Caki2 (cell line): ENCODE data around the gene ZNF500. TPM values are rescaled to one million over a fixed set of nuclear protein-coding genes. Genes with fewer than 3 reads are reported as not detected.
"Not testable (repeated sequence)": the region's sequence is repeated elsewhere in the genome, so short reads cannot be mapped to it uniquely, and the experiment has no call there.

ENCODE experiments used
- DNase-seq: peaks from one replicate; pipeline ENCODE4 v3.0.0-alpha.2; 2015; ENCODE audit warnings: low read depth
- in situ Hi-C: cut with HindIII; loops from 2 replicates; pipeline ENCODE4 v1.10.0; 2016; ENCODE audit warnings: low sequenced_read_pairs, low pct_unique_long_range_greater_than_20kb, mixed read lengths
- total RNA-seq: library from RNA; depleted of rRNA; stranded (reverse); fragments of >200 nt; shearing (Covaris generic); gene quantifications from 2 replicates; pipeline ENCODE4 v1.2.3, GENCODE V29; 2014; ENCODE audit warnings: low replicate concordance

The ZNF500 gene
- total RNA-seq, 1 experiment from 2014 or later, result 31.7 TPM

- DNase-seq, result no peak
- in situ Hi-C loops, result no loop called here
Measured at GRCh38 chr16:4798456-4798855, 31.5 kb upstream of the ZNF500 start.

- no peak for DNase-seq
- in situ Hi-C loops, result no loop called here
Measured at GRCh38 chr16:4797805-4798252, 30.9 kb upstream of the ZNF500 start.

DNA sequence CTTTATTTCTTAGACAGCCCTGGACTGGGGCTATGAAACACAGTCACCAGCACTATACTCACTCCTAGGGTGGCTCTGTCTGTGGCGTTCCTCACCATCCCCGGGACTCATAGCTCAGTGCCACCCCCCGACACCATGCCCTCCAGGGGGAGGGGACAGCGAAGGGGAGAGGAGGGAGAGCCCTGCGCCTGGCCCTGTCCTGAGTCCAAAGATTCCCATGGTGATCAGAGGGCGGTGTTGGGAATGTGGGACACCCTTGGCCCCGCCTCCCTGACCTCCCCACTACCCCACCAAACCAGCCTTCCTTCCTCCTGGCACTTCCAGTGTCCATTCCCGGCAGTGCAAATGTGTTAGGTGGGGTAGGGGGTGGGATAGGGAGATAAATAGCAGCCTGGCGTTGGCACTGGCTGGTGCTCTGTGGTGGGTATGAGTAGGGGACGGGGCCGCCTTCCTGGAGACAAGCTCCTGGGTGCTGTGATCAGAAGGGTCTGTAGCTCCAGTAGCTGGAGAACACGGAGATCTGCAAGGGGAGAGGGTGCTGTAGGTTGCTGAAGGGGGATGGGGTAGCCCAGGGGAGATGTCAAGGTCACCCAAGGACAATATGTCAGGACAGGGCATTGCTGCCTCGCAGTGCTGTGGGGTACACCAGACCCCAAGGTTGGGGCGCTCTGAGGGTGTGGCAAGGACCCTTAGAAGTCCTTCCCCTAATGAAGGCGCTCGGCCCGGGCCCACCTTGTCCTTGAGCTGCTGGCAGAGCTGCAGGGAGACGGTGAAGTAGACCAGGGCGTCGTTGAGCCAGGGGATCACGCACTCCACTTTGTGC, 30.2 kb upstream of the ZNF500 start:
- in situ Hi-C loops, result no loop called here
- no peak for DNase-seq

- in situ Hi-C loops, result no loop called here
- DNase-seq, result no peak
Measured at GRCh38 chr16:4795828-4796572, 29.0 kb upstream of the ZNF500 start.

DNA sequence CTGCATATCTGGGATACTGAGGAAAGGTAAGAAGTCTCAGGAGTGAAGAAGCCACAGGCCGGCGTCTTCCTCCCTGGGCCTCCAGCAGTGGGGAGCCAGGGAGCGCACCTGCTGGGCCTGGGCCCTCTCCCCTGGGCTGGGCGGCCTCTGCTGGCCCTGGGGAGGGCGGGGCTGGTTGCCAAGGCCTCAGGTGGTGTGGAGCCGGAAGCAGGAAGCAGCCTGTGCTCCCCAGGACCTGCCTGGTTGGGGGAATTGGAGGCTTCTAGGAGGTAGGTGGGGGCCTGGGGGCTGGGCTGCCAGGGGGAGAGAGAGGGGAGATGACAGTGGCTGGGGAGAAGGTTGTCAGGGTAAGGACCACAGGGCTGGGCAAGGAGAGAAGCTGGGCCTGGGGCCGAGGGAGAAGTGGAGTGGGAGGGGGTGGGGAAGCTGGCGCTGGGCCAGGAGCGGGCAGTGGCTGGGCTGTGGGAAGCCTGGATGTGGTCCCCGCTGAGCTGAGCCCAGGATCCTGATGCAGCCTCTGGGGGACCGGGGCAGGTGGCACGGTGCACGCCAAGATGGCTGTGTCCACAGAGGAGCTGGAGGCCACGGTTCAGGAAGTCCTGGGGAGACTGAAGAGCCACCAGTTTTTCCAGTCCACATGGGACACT, 28.3 kb upstream of the ZNF500 start, which contains the start of gene SMIM22:
Gene SMIM22 (plus strand): TSS at position 189 of the 647 bp plus-strand sequence. CDS start 366 bp downstream, at position 555.
- in situ Hi-C loops, result no loop called here
- no peak for DNase-seq

DNA sequence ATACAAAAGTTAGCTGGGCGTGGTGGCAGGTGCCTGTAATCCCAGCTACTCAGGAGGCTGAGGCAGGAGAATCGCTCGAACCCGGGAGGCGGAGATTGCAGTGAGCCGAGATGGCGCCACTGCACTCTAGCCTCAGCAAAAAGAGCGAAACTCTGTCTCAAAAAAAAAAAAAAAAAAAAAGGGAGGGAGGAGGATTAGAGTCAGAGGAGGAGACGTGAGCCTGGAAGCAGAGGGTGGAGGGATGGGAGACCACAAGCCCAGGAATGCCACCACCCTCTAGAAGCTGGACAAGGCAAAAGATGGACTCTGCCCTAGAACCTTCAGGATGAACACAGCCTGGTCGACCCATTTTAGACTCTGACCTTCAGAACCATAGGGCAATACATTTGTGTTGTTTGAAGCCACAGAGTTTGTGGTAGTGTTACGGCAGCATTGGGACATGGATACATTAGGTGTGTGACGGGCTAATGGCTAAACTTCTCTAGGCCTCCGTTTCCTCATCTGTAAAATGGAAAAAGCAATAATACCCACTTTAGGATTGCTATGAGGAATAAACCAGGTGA, 26.1 kb upstream of the ZNF500 start:
- in situ Hi-C loops, result no loop called here
- no peak for DNase-seq

DNA sequence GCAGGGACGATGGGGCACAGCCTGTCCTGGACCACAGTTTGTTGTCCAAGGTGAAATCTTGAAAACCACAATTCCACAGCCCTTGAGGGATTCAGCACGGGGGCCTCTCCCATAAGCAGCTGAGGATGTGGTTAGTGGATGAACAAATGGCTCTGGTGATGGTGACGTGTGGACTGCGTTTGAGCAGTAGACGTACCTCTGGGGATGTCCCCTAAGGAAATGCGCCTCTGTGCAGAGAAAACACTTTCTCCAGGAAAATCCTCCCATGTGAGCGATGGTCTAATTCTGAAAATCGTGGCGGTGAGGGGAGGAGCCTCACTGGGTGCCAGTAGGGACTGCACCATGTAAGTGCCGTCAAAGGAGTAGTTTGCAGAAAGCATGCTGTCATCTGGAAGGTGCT, 23.9 kb upstream of the ZNF500 start:
- no peak for DNase-seq
- in situ Hi-C loops, result no loop called here

DNA sequence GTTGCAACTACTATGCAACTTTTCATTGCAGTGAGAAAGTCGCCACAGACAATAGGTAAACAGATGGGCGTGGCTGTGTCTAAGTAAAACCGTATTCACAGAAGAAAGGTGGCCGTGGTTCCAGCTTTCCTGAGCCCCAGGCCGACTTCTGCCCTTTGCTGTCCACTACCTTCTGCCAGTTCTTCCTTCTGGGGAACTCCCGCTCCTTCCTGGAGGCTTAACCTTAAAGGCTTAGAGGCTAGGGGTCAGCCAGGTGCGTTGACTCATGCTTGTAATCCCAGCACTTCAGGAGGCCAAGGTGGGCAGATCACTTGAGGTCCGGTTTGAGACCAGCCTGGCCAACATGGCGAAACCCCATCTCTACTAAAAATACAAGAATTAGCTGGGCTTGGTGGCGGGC, 23.3 kb upstream of the ZNF500 start:
- no peak for DNase-seq
- in situ Hi-C loops, result no loop called here

- DNase-seq, result no peak
- in situ Hi-C loops, result no loop called here
Measured at GRCh38 chr16:4788910-4789309, 21.9 kb upstream of the ZNF500 start.

DNA sequence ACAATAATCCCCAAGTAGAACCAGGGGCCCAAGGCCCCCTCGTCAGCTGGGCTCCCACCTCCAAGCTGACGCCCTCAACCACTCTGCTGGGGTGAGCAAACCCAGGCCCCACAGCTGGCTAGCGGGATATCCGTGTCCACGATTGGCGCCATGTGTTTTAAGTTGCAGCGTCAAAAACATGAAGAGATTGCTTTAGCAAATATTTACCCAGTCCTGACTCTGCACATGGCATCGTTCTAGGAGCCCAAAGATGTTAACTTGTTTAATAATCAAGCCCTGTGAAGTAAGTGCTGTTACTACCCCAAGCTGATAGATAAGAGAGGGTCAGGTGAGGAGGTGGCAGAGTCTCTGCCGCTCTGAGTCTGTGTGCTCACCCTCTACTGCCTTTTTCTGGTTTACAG, 21.5 kb upstream of the ZNF500 start:
- in situ Hi-C loops, result no loop called here
- no peak for DNase-seq

DNA sequence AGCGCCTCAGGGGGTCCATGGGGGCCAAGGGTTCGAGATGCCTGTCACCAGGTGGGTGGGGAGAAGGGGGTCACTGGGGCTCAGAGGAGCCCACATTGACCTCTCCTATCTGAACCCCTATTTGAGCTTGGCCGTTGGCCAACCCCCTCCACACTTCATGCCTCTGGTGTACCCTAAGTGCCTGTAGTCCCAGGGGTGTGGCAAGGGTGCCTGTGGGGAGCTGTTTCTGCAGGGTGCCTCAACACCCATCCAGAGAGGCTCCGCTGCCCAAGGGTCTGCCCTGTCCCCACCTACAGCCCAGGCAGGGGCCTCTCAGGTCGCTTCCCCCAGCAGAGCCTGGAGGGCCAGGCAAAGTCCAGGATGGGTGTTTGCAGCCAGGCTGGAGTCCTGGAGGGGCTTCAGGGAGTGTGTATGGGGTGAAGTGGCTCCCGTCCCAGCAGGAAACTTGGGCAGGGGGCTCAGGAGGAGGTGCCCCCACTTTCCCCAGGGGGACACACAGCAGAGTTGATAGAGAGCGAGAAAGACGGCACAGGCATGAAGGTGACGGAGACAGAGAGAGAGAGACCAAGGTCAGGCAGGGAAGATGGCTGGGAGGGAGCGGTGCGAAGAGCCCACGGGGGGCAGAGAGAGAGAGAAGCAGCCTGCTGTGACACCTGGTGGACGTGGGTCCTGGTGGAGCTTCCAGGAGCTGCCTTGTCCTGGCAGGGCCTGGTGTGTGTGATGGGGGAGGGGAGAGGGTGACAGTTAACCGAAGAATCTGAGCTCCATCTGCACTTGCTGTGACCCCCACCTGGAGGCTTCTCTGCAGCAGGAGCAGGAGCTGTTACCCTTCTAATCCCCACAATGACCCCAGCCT, 20.9 kb upstream of the ZNF500 start, which contains the start of gene SEPTIN12:
Gene SEPTIN12 (minus strand): TSS at position 719 of the 856 bp plus-strand sequence. CDS start 700 bp downstream, at position 19.
- in situ Hi-C loops, result no loop called here
- DNase-seq, result no peak

GRCh38 chr16:4787068-4787467, 20.1 kb upstream of the ZNF500 start:
- in situ Hi-C loops, result no loop called here
- DNase-seq, result no peak

GRCh38 chr16:4785758-4786433, 18.9 kb upstream of the ZNF500 start:
- in situ Hi-C loops, result no loop called here
- no peak for DNase-seq

DNA sequence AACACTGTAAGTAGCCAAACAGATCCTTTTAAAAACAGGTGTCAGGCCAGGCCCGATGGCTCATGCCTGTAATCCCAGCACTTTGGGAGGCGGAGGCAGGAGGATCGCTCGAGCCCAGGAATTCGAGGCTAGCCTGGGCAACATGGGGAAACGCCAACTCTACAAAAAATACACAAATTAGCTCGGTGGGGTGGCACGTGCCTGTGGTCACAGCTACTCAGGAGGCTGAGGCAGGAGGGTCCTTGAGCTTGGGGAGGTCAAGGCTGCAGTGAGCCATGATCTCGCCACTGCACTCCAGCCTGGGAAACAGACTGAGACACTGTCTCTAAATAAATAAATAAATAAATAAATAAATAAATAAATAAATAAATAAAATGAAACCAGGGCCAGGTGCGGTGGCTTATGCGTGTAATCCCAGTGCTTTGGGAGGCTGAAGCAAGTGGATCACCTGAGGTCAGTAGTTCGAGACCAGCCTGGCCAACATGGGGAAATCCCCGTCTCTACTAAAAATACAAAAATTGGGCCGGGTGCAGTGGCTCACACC, 17.6 kb upstream of the ZNF500 start:
- DNase-seq, in situ Hi-C loops: not testable (repeated sequence)

GRCh38 chr16:4783951-4784336, 17.0 kb upstream of the ZNF500 start:
- no peak for DNase-seq
- in situ Hi-C loops, result no loop called here

DNA sequence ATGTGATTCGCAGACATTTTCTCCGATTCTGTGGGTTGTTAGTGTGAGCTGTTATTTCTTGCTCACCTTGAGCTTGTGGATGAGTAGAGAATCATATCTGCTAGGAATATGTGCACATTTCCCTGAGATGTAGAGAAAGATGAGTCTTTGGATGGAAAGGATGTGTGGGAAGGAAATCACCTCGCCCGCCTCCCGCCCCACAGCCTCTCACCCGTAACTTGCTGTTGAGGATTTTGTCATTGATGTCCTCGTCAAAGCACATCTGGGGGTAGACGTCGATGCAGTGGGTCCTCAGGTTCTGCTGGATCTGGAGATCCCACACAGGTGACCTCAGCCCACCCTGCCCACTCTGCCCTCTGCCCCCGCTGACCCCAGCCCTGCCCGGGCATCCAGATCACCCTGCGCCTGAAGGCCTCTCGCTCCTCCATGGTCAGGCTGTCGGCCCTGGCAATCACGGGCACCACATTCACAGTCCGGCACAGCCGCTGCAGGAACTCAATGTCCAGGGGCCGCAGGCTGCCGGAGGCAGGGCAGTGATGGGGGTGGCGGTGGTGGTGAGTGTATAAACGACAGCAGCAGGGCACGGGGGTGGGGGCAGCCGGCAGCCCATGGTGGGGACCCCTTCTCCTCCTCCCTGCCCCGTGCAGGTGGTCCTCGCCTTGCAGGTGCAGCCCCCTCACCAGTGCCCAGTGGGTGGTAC, 16.4 kb upstream of the ZNF500 start:
- DNase-seq, result no peak
- in situ Hi-C loops, result no loop called here
